K562 (cell line): ENCODE results near the gene USH2A.

Experiments used
- CEBPB ChIP-seq: fragments of 450-650 bp; IDR thresholded peaks from 2 replicates; pipeline ENCODE4 v1.6.1; 2016; ENCODE audit warnings: missing genetic modification characterization, missing compliant biosample characterization
- FOXP1 ChIP-seq: sonication (generic); formaldehyde crosslinking; IDR thresholded peaks from 2 replicates; pipeline ENCODE4 v1.8.0; 2022; ENCODE audit warnings: mild to moderate bottlenecking, missing genetic modification reagents
- FUS ChIP-seq: fragments of 200-400 bp; formaldehyde crosslinking; optimal IDR thresholded peaks from 2 replicates; pipeline ENCODE3; 2017; ENCODE audit warnings: low read depth, low read length
- HOXB6 ChIP-seq: fragments of 250-450 bp; sonication (Bioruptor Pico); IDR thresholded peaks from 2 replicates; pipeline ENCODE4 v1.5.1; 2022; ENCODE audit warnings: mild to moderate bottlenecking, borderline replicate concordance
- KLF16 ChIP-seq: IDR thresholded peaks from 2 replicates; pipeline ENCODE4 v1.6.1; 2016; ENCODE audit warnings: antibody characterized with exemption
- MAFK ChIP-seq: IDR thresholded peaks from 2 replicates; pipeline ENCODE4 v1.6.1; 2011; ENCODE audit warnings: low read length, improper control_type of control experiment
- SREBF2 ChIP-seq: sonication (generic); formaldehyde crosslinking; IDR thresholded peaks from 2 replicates; pipeline ENCODE4 v1.4.0; 2020; ENCODE audit warnings: mild to moderate bottlenecking, missing genetic modification reagents
- ZBED1 ChIP-seq: IDR thresholded peaks from 2 replicates; pipeline ENCODE4 v1.6.1; 2014
- ZNF644 ChIP-seq: fragments of 200-800 bp; sonication (Bioruptor generic); IDR thresholded peaks from 2 replicates; pipeline ENCODE4 v1.6.1; 2016; ENCODE audit warnings: low read depth, missing genetic modification characterization, missing compliant biosample characterization
- TF ChIP-seq, protein P1 (sequence below), 3 experiments: IDR thresholded peaks in 2 of 3; conservative IDR thresholded peaks in 1 of 3; 2 replicates each; pipeline ENCODE4 v1.5.1; 2011 to 2012; ENCODE audit warnings: low read length in 3 of 3, mild to moderate bottlenecking in 3 of 3, control low read depth in 2 of 3, improper control_type of control experiment in 1 of 3, inconsistent platforms in 1 of 3, low read depth in 1 of 3, mixed read lengths in 1 of 3, moderate library complexity in 1 of 3; ENCODE audit not compliant: insufficient read depth in 2 of 3
- TF ChIP-seq, protein P2 (sequence below): fragments of 250-450 bp; sonication (Bioruptor Pico); IDR thresholded peaks from 2 replicates; pipeline ENCODE4 v1.5.0; 2020; ENCODE audit warnings: mild to moderate bottlenecking, borderline replicate concordance
- TF ChIP-seq, protein P3 (sequence below), 3 experiments: fragments of 200-800 bp in 1 of 3; sonication (Bioruptor generic) in 1 of 3; sonication (generic) in 1 of 3; formaldehyde crosslinking in 1 of 3; IDR thresholded peaks; 2 replicates each; pipeline versions ENCODE4 v1.6.1 to v1.8.0; 2016 to 2022; ENCODE audit warnings: mild to moderate bottlenecking in 2 of 3, missing compliant biosample characterization in 2 of 3, missing genetic modification characterization in 2 of 3, missing genetic modification reagents in 1 of 3
- TF ChIP-seq, protein P4 (sequence below): sonication (generic); formaldehyde crosslinking; IDR thresholded peaks from 2 replicates; pipeline ENCODE4 v1.9.0; 2022; ENCODE audit warnings: mild to moderate bottlenecking, missing genetic modification reagents
- TF ChIP-seq, protein P5 (sequence below): fragments of 450-650 bp; formaldehyde crosslinking; IDR thresholded peaks from 2 replicates; pipeline ENCODE4 v1.4.0; 2020; ENCODE audit warnings: mild to moderate bottlenecking, mixed read lengths

DNA sequence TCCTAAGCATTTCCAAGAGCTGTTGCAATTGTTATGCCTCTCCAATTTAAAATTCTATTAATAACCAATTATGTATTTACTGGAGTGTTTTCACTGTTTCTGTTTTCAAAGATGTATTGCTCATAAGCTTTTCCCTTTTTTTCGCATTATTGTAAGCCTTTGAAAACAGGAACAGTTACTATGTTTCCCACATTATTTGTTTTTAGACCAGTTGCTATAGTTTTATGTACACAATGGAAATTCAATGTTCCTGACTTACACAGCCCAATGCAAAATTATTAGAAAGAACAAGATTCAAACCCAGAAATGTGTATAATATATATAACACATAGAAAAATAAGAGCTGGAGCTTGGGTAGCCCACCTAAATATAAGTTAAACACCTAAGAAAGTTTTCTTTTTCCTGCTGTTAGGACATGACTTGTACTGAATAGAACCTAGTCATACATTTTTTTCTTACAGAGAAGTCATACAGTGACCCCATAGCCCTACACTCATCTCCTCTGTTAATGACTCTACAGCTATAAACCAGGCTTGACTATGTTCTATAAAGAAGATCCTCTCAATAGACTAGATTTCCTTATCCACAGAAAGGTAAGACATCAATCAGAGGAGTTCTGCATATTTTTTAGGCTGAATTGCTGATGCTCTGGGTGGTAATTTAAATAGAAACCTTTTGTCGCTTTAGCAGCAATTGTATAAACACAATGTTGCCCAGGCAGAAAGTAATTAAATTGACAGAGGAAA is 299.6 kb downstream of the USH2A start:
- no peak for TF ChIP-seq CEBPB (tag)
- TF ChIP-seq FUS, result no peak
- TF ChIP-seq SREBF2 (CRISPR knock-in tag), result no peak
- TF ChIP-seq, protein P1, sequence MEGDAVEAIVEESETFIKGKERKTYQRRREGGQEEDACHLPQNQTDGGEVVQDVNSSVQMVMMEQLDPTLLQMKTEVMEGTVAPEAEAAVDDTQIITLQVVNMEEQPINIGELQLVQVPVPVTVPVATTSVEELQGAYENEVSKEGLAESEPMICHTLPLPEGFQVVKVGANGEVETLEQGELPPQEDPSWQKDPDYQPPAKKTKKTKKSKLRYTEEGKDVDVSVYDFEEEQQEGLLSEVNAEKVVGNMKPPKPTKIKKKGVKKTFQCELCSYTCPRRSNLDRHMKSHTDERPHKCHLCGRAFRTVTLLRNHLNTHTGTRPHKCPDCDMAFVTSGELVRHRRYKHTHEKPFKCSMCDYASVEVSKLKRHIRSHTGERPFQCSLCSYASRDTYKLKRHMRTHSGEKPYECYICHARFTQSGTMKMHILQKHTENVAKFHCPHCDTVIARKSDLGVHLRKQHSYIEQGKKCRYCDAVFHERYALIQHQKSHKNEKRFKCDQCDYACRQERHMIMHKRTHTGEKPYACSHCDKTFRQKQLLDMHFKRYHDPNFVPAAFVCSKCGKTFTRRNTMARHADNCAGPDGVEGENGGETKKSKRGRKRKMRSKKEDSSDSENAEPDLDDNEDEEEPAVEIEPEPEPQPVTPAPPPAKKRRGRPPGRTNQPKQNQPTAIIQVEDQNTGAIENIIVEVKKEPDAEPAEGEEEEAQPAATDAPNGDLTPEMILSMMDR (IDR thresholded peaks at IDR 0.05 in 2 of 3, conservative IDR thresholded peaks at IDR 0.05 in 1 of 3; ENCODE audit: insufficient read depth in 2 of 3, low read depth in 1 of 3, low read length in 3 of 3), result no peak
- TF ChIP-seq, protein P2, sequence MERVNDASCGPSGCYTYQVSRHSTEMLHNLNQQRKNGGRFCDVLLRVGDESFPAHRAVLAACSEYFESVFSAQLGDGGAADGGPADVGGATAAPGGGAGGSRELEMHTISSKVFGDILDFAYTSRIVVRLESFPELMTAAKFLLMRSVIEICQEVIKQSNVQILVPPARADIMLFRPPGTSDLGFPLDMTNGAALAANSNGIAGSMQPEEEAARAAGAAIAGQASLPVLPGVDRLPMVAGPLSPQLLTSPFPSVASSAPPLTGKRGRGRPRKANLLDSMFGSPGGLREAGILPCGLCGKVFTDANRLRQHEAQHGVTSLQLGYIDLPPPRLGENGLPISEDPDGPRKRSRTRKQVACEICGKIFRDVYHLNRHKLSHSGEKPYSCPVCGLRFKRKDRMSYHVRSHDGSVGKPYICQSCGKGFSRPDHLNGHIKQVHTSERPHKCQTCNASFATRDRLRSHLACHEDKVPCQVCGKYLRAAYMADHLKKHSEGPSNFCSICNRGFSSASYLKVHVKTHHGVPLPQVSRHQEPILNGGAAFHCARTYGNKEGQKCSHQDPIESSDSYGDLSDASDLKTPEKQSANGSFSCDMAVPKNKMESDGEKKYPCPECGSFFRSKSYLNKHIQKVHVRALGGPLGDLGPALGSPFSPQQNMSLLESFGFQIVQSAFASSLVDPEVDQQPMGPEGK (CRISPR knock-in tag), result no peak
- TF ChIP-seq, protein P3, sequence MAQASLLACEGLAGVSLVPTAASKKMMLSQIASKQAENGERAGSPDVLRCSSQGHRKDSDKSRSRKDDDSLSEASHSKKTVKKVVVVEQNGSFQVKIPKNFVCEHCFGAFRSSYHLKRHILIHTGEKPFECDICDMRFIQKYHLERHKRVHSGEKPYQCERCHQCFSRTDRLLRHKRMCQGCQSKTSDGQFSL (CRISPR knock-in tag; IDR thresholded peaks at IDR 0.05), result no peak
- TF ChIP-seq, protein P3 (tag; IDR thresholded peaks at IDR 0.05), result no peak
- no peak for TF ChIP-seq KLF16
- no peak for TF ChIP-seq MAFK
- TF ChIP-seq HOXB6, result no peak
- TF ChIP-seq, protein P4, sequence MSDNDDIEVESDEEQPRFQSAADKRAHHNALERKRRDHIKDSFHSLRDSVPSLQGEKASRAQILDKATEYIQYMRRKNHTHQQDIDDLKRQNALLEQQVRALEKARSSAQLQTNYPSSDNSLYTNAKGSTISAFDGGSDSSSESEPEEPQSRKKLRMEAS (CRISPR knock-in tag), result no peak
- TF ChIP-seq ZNF644 (tag), result no peak
- no peak for TF ChIP-seq ZBED1
- no peak for TF ChIP-seq FOXP1 (CRISPR knock-in tag)
- TF ChIP-seq, protein P5, sequence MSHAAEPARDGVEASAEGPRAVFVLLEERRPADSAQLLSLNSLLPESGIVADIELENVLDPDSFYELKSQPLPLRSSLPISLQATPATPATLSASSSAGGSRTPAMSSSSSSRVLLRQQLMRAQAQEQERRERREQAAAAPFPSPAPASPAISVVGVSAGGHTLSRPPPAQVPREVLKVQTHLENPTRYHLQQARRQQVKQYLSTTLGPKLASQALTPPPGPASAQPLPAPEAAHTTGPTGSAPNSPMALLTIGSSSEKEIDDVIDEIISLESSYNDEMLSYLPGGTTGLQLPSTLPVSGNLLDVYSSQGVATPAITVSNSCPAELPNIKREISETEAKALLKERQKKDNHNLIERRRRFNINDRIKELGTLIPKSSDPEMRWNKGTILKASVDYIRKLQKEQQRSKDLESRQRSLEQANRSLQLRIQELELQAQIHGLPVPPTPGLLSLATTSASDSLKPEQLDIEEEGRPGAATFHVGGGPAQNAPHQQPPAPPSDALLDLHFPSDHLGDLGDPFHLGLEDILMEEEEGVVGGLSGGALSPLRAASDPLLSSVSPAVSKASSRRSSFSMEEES, result no peak
